Measurements from ENCODE around the gene GNPTG.

GRCh38 chr16:1351582-1352362 lies at the start of gene GNPTG, which contains the start of gene TSR3:
- TF ChIP-seq CTCF (IDR thresholded peaks at IDR 0.05; ENCODE audit: low read depth, low read length) (no peak), MAX (IDR thresholded peaks at IDR 0.05; ENCODE audit: low read depth, low read length) (peak; percentile 90), POLR2A (IDR thresholded peaks at IDR 0.05; ENCODE audit: extremely low read depth, insufficient read length) (no peak), MYC (IDR thresholded peaks at IDR 0.05; ENCODE audit: low read depth, low read length) (peak; percentile 67)
